Neuron (in vitro differentiated cells): Measurements from ENCODE around the gene CDC14A.

Experiments
- H2AFZ ChIP-seq: one replicate; pipeline ENCODE4 v1.6.1; 2013; ENCODE audit warnings: low read depth, mild to moderate bottlenecking, inconsistent platforms, low read length, moderate library complexity
- H3K27me3 ChIP-seq: one replicate; pipeline ENCODE4 v1.6.1; 2013; ENCODE audit warnings: low read length; ENCODE audit not compliant: insufficient read depth
- H3K36me3 ChIP-seq: one replicate; pipeline ENCODE4 v1.6.1; 2013; ENCODE audit warnings: low read length; ENCODE audit not compliant: insufficient read depth
- H3K4me1 ChIP-seq: one replicate; pipeline ENCODE4 v1.6.1; 2013; ENCODE audit warnings: low read length; ENCODE audit not compliant: insufficient read depth
- H3K4me3 ChIP-seq: 2 replicates; pipeline ENCODE4 v1.5.1; 2013; ENCODE audit warnings: mild to moderate bottlenecking, low read length, moderate library complexity
- H3K9me3 ChIP-seq: one replicate; pipeline ENCODE4 v1.6.1; 2013; ENCODE audit warnings: low read length

The CDC14A gene

DNA sequence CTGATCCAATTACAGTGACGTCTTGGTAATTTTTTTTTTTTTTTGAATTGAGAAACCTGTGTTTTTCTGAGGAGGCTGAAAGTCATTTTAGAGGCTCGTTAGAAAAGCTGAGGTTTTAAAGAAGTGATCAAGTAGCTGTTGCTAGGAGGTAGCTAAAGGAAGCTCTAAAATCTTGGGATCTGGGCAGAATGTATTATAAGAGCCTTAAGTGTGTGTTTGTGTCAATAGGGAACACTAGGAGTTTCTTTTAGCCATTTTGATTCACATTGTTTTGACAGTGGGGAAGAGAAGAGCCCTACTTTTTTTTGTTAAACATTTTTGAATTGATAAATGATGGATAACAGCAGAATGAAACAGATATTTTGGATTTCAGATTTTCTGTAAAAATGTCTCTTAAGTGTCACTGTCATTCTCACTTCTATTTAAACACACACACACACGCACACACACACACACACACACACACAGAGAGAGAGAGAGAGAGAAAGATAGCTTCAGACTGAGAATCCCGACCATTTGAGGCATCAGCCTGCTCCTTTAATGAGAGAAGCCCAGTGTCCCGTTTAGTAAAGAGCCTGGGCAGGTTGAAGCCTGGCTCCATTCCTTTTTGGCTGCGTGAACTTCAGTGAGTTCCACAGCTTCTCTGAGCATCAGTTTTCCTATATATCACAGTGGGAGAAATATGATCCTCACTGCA lies 106.5 kb downstream of the CDC14A start:
- Histone ChIP-seq H3K4me1 (peaks cover 22% of the 10 kb centered on the region), H3K27me3 (no peaks in the 10 kb centered on the region), H3K4me3 (peak overlapping the region; percentile 9), H3K9me3 (no peaks in the 10 kb centered on the region), H2AFZ (peak overlapping the region; percentile 86), H3K36me3 (no peaks in the 10 kb centered on the region)

GRCh38 chr1:100459358-100460114 lies 107.2 kb downstream of the CDC14A start:
- no peaks in the 10 kb centered on the region for H3K27me3 ChIP-seq
- H3K36me3 ChIP-seq, result no peaks in the 10 kb centered on the region
- peak overlapping the region; percentile 9 for H3K4me3 ChIP-seq
- H3K9me3 ChIP-seq, result no peaks in the 10 kb centered on the region
- H2AFZ ChIP-seq, result peak overlapping the region; percentile 86
- H3K4me1 ChIP-seq, result peaks cover 22% of the 10 kb centered on the region

DNA sequence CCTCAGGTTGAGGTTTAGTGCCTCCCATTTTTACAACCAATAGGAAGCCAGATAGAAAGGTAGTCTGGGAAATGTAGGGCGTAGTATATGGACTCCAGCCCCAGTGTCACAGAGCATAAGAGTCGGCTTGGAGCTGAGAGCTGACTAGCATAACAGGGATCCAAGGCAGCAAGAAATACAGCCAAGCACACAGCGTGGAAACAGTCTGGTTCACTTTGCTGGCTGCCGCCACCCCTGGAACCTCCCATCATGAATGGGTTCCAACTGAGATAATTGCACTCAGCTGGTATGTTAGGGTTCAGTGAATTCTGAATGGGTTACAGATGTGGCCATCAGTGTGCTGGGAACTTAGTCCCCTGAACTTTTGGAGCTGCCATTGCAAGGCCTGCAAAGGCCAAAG lies 108.9 kb downstream of the CDC14A start:
- H2AFZ ChIP-seq, result no peak overlapping the region
- no peak overlapping the region for H3K4me3 ChIP-seq
- no peaks in the 10 kb centered on the region for H3K36me3 ChIP-seq
- H3K27me3 ChIP-seq, result no peaks in the 10 kb centered on the region
- H3K4me1 ChIP-seq, result peaks cover 22% of the 10 kb centered on the region
- H3K9me3 ChIP-seq, result no peaks in the 10 kb centered on the region

DNA sequence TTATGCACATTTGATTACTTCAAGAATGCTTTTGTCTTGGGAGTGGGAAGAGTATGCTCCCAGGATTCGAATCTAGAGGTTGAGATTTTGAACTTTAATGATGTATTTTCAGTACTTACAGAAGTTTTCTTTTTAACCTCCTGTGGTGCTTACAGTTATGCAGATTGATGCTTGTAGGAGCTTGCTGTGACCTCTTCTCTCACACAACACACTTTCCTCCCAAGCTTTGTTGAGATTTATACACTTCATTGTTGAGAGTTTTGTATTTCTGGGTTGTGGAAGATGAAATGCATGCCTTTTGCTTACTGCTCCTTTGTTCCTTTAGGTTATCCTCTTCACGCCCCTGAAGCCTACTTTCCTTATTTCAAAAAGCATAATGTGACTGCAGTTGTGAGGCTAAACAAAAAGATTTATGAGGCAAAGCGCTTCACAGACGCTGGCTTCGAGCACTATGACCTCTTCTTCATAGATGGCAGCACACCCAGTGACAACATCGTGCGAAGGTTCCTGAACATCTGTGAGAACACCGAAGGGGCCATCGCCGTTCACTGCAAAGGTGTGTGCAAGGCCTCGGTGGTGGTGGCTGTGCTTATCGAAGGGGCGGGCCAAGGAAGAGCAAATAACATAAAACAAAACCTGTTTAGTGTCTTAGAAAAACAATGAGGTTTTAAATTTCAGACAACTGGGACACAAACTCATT lies 110.2 kb downstream of the CDC14A start:
- H3K27me3 ChIP-seq, result no peaks in the 10 kb centered on the region
- no peaks in the 10 kb centered on the region for H3K36me3 ChIP-seq
- H2AFZ ChIP-seq, result no peak overlapping the region

DNA sequence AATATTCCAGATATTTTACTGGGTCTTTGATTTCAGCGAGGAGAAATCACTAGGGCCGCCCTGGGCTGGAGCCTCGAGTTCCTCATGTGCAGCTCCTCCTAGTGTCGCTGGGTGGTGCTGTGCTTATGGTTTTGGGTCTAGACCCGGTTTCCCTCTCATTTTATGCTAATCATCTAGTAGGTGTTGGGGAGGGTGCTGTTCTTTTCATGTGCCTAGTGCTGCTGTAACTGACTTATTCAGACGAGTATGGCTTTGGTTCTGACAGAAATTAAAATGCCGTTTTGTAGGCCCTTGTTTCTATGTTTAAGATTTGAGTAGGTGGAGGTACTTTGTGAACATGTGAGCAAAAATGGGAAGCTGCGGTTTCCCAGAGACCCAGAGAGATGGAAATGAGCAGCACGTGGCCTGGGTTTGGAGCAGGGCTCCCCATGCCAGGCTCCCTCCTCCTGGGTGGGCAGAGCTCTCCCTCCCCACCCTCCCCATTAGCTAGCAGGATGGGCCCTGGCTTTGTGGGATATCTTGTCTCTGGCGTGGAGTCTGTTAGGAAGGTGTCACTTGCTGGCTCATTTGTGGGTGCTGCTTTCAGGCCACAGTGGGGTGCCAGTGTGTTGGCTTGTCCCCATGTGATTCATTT lies 111.6 kb downstream of the CDC14A start:
- H2AFZ ChIP-seq, result no peak overlapping the region
- no peaks in the 10 kb centered on the region for H3K27me3 ChIP-seq
- H3K4me1 ChIP-seq, result peaks cover 15% of the 10 kb centered on the region
- no peaks in the 10 kb centered on the region for H3K9me3 ChIP-seq
- no peak overlapping the region for H3K4me3 ChIP-seq
- peaks cover 8% of the 10 kb centered on the region for H3K36me3 ChIP-seq

More for the DNA sequence above, 110.2 kb downstream of the CDC14A start:
- H3K4me3 ChIP-seq, result no peak overlapping the region
- no peaks in the 10 kb centered on the region for H3K9me3 ChIP-seq
- H3K4me1 ChIP-seq, result peaks cover 22% of the 10 kb centered on the region

GRCh38 chr1:100469578-100469977 lies 117.3 kb downstream of the CDC14A start:
- Histone ChIP-seq H3K36me3 (peaks cover 10% of the 10 kb centered on the region), H3K4me1 (no peaks in the 10 kb centered on the region), H3K27me3 (no peaks in the 10 kb centered on the region), H3K4me3 (no peak overlapping the region), H2AFZ (no peak overlapping the region), H3K9me3 (no peaks in the 10 kb centered on the region)

DNA sequence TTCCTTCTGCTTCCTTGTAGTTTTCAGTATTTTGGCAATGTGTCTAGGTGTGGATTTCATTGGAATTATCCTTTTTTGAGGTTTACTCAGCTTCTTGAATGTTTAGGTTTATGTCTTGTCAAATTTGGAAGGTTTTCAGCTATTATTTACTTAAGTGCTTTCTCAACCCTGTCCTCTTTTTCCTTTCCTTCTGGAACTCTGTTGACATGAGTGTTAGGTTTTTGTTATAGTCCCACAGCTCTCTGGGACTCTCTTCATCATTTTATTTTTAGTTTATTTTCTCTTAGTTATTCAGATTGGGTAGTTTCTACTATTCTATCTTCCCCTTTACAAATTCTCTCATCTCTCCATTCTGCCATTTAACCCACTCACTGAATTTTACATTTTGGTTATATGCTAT lies 122.5 kb downstream of the CDC14A start:
- Histone ChIP-seq H3K4me1 (no peaks in the 10 kb centered on the region), H3K27me3 (no peaks in the 10 kb centered on the region), H3K36me3 (peaks cover 2% of the 10 kb centered on the region), H3K9me3 (no peaks in the 10 kb centered on the region), H3K4me3 (no peak overlapping the region), H2AFZ (no peak overlapping the region)

DNA sequence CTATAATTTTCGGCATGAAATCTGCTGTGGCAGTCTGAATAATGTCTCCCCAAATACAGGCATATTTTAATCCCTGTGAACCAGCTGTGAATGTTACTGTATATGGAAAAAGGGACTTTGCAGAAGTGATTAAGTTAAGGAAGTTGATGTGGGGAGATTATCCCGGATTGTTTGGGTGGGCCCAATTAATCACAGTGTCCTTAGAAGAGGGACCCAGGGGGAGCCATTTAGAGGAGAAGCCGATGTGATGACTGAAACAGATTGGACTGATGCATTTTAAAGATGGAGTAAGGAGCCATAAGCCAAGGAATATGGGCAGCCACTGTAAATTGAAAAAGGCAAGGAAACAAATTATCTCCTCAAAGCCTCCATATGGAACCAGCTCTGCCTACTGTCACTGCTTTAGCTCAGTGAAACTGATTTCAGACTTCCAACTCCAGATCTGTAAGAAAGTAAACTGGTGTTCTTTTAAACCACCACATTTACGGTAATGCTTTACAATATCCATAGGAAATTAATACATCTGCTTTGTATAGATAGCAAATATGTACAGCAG lies 124.5 kb downstream of the CDC14A start:
- Histone ChIP-seq H3K4me3 (no peak overlapping the region), H3K9me3 (no peaks in the 10 kb centered on the region), H3K4me1 (peaks cover 11% of the 10 kb centered on the region), H3K36me3 (peaks cover 2% of the 10 kb centered on the region), H3K27me3 (no peaks in the 10 kb centered on the region), H2AFZ (no peak overlapping the region)

GRCh38 chr1:100478816-100479215 lies 126.5 kb downstream of the CDC14A start:
- no peaks in the 10 kb centered on the region for H3K36me3 ChIP-seq
- H3K4me3 ChIP-seq, result no peak overlapping the region
- H3K4me1 ChIP-seq, result peaks cover 12% of the 10 kb centered on the region
- H3K27me3 ChIP-seq, result no peaks in the 10 kb centered on the region
- no peak overlapping the region for H2AFZ ChIP-seq
- H3K9me3 ChIP-seq, result no peaks in the 10 kb centered on the region

DNA sequence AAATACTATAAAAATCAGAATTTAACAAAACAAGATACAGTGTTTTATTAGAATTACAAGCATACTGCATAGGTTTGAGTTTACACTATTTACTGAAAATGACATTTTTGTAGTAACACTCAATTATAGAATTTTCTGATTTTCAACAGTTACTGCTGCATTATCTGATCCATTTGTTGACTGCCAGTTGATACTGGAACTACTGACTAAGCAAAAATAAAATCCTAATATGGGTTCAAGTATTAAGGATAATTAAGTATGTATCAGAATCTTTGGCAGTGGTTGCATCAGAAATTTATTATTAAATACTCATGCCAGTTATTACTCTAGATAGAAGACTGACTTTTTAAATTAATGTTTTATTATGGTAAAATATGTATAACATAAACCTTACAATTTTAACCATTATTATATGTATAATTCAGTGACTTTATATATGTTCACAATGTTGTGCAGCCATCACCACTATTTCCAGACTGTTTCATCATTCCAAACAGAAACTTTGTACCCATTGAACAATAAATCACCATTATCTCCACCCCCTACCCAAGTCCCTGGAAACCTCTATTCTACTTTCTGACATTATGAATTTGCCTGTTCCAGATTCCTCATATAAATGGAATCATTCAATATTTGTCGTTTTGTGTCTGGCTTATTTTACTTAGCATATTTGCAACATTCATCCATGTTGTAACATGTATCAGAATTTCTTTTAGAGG lies 127.5 kb downstream of the CDC14A start:
- Histone ChIP-seq H3K36me3 (no peaks in the 10 kb centered on the region), H3K27me3 (no peaks in the 10 kb centered on the region), H3K4me3 (no peak overlapping the region), H3K4me1 (peaks cover 12% of the 10 kb centered on the region), H3K9me3 (no peaks in the 10 kb centered on the region), H2AFZ (no peak overlapping the region)

DNA sequence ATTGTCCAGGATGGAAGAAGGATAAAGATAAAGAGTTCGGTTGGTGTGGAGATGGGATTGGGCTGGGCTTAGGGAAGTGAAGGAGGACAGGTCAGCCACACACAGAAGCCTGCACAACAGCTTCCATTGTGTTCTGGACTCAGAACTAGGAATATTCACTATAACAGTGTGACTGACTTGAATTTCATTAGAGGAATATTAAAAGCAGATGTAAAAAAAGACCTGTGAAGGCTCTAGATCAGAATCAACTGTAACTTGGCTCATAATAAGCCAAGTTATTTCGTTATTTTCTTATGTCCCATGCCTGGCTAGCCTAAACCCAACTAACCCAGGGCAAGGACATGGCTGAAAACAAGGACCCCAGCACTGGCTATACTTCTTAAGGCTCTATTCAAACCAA lies 129.0 kb downstream of the CDC14A start:
- Histone ChIP-seq H2AFZ (no peak overlapping the region), H3K9me3 (no peaks in the 10 kb centered on the region), H3K27me3 (no peaks in the 10 kb centered on the region), H3K4me3 (no peak overlapping the region), H3K36me3 (no peaks in the 10 kb centered on the region), H3K4me1 (peaks cover 12% of the 10 kb centered on the region)

- no peaks in the 10 kb centered on the region for H3K27me3 ChIP-seq
- peaks cover 12% of the 10 kb centered on the region for H3K4me1 ChIP-seq
- H3K36me3 ChIP-seq, result no peaks in the 10 kb centered on the region
- H3K9me3 ChIP-seq, result no peaks in the 10 kb centered on the region
- no peak overlapping the region for H2AFZ ChIP-seq
- no peak overlapping the region for H3K4me3 ChIP-seq
Observed at GRCh38 chr1:100482167-100482566, 129.9 kb downstream of the CDC14A start.
